IMR-90 (cell line): ENCODE results near the gene SLC66A3. TPM values are rescaled to one million over a fixed set of nuclear protein-coding genes. Genes with fewer than 3 reads are reported as not detected.

Experiments used
- ATAC-seq: fragments of 200-7000 bp; cut with Tn5 transposase; 2 replicates; pipeline ENCODE4 v1.9.1; 2020; ENCODE audit warnings: low read depth, mild to moderate bottlenecking, moderate library complexity
- BruUV-seq: library from RNA; stranded (reverse); fragments of 400-500 nt; replicated peaks from 2 replicates; lab custom pipeline; 2021; lab: Mats Ljungman, UMichigan
- CTCF ChIA-PET: fragments of 300-600 bp; formaldehyde crosslinking; extraction: SDS; loops from one replicate; lab custom pipeline; 2021; ENCODE audit warnings: antibody characterized with exemption; lab: Yijun Ruan, JAX
- POLR2A ChIA-PET: fragments of 300-600 bp; sonication (Branson Sonifier 250); formaldehyde crosslinking; loops from one replicate; lab custom pipeline; 2022; ENCODE audit warnings: antibody characterized with exemption; ENCODE audit not compliant: unreplicated experiment; lab: Charles Lee
- DNase-seq: peaks from one replicate; pipeline ENCODE4 v3.0.0; 2013
- H2AFZ ChIP-seq: replicated peaks from 2 replicates; pipeline ENCODE3; 2013; ENCODE audit warnings: low read length, mild to moderate bottlenecking; ENCODE audit not compliant: poor library complexity
- H2AK5ac ChIP-seq: 2 replicates; pipeline ENCODE4 v1.6.1; 2013; ENCODE audit warnings: low read depth, low read length, inconsistent platforms
- H2AK9ac ChIP-seq: replicated peaks from 2 replicates; pipeline ENCODE3; 2013; ENCODE audit warnings: mild to moderate bottlenecking, low read depth, low read length, moderate library complexity; ENCODE audit not compliant: poor library complexity
- H2BK120ac ChIP-seq: 2 replicates; pipeline ENCODE4 v1.6.1; 2013; ENCODE audit warnings: low read depth, low read length, inconsistent platforms
- H2BK15ac ChIP-seq: 3 replicates; pipeline ENCODE4 v1.6.1; 2013; ENCODE audit warnings: low read depth, low read length, inconsistent platforms
- H2BK20ac ChIP-seq: 2 replicates; pipeline ENCODE4 v1.6.1; 2013; ENCODE audit warnings: low read depth, mild to moderate bottlenecking, inconsistent platforms, low read length, moderate library complexity
- H2BK5ac ChIP-seq: 2 replicates; pipeline ENCODE4 v1.6.1; 2013; ENCODE audit warnings: mild to moderate bottlenecking, low read depth, low read length, inconsistent platforms; ENCODE audit not compliant: poor library complexity, severe bottlenecking
- H3K14ac ChIP-seq: replicated peaks from 2 replicates; pipeline ENCODE4 v1.6.1; 2013; ENCODE audit warnings: low read depth, low read length, inconsistent platforms
- H3K18ac ChIP-seq: 2 replicates; pipeline ENCODE4 v1.6.1; 2013; ENCODE audit warnings: low read depth, low read length, control low read depth
- H3K23ac ChIP-seq: 2 replicates; pipeline ENCODE4 v1.6.1; 2013; ENCODE audit warnings: low read depth, low read length, inconsistent platforms
- H3K27ac ChIP-seq: 2 replicates; pipeline ENCODE4 v1.5.1; 2013; ENCODE audit warnings: mild to moderate bottlenecking, control low read depth, low read length; ENCODE audit not compliant: insufficient read depth
- H3K27me3 ChIP-seq: 2 replicates; pipeline ENCODE4 v1.6.1; 2013; ENCODE audit warnings: low read length; ENCODE audit not compliant: control insufficient read depth, insufficient read depth
- H3K36me3 ChIP-seq: 2 replicates; pipeline ENCODE4 v1.6.1; 2013; ENCODE audit warnings: low read length, mixed read lengths; ENCODE audit not compliant: control insufficient read depth, insufficient read depth
- H3K4ac ChIP-seq: 2 replicates; pipeline ENCODE4 v1.6.1; 2013; ENCODE audit warnings: low read depth, low read length, inconsistent platforms
- H3K4me1 ChIP-seq: 2 replicates; pipeline ENCODE4 v1.6.1; 2013; ENCODE audit warnings: low read length, mixed read lengths; ENCODE audit not compliant: control insufficient read depth, insufficient read depth
- H3K4me2 ChIP-seq: 2 replicates; pipeline ENCODE4 v1.6.1; 2013; ENCODE audit warnings: low read depth, mild to moderate bottlenecking, control low read depth, low read length, moderate library complexity
- H3K4me3 ChIP-seq: 2 replicates; pipeline ENCODE4 v1.5.1; 2013; ENCODE audit warnings: low read depth, mild to moderate bottlenecking, control low read depth, low read length, moderate library complexity; ENCODE audit not compliant: insufficient read depth
- H3K56ac ChIP-seq: 2 replicates; pipeline ENCODE4 v1.6.1; 2013; ENCODE audit warnings: low read length, inconsistent platforms; ENCODE audit not compliant: insufficient read depth; ENCODE audit errors: extremely low read depth
- H3K79me1 ChIP-seq, 2 experiments: 2 replicates each; pipeline ENCODE4 v1.6.1; 2013; ENCODE audit warnings: low read length in 2 of 2, inconsistent platforms in 1 of 2, low read depth in 1 of 2
- H3K9ac ChIP-seq: 2 replicates; pipeline ENCODE4 v1.6.1; 2013; ENCODE audit warnings: low read depth, low read length, control low read depth
- H3K9me1 ChIP-seq: 2 replicates; pipeline ENCODE4 v1.6.1; 2013; ENCODE audit warnings: low read length, inconsistent platforms; ENCODE audit not compliant: insufficient read depth
- H3K9me3 ChIP-seq: 2 replicates; pipeline ENCODE4 v1.6.1; 2013; ENCODE audit warnings: low read length; ENCODE audit not compliant: control insufficient read depth, insufficient read depth
- H4K20me1 ChIP-seq: 2 replicates; pipeline ENCODE4 v1.6.1; 2013; ENCODE audit warnings: low read length, inconsistent platforms; ENCODE audit not compliant: insufficient read depth
- H4K5ac ChIP-seq: 2 replicates; pipeline ENCODE4 v1.6.1; 2013; ENCODE audit warnings: mild to moderate bottlenecking, low read depth, low read length, control low read depth
- H4K8ac ChIP-seq, 2 experiments: 2 replicates each; pipeline ENCODE4 v1.6.1; 2013; ENCODE audit warnings: low read depth in 2 of 2, low read length in 2 of 2, control low read depth in 1 of 2, inconsistent platforms in 1 of 2
- H4K91ac ChIP-seq: 2 replicates; pipeline ENCODE4 v1.6.1; 2013; ENCODE audit warnings: low read depth, low read length, inconsistent platforms; ENCODE audit not compliant: insufficient read depth
- BHLHE40 ChIP-seq: fragments of 150-350 bp; IDR thresholded peaks from 2 replicates; pipeline ENCODE4 v1.6.1; 2016; ENCODE audit warnings: mild to moderate bottlenecking, low read depth, low read length
- CEBPB ChIP-seq: IDR thresholded peaks from 2 replicates; pipeline ENCODE4 v1.6.1; 2012; ENCODE audit warnings: low read depth, low read length, improper control_type of control experiment
- CHD1 ChIP-seq: IDR thresholded peaks from 2 replicates; pipeline ENCODE4 v1.6.1; 2012; ENCODE audit warnings: low read depth, low read length, improper control_type of control experiment
- CTCF ChIP-seq: conservative IDR thresholded peaks from 2 replicates; pipeline ENCODE4 v1.5.1; 2012; ENCODE audit warnings: mild to moderate bottlenecking, low read depth, low read length, improper control_type of control experiment
- ELK1 ChIP-seq: fragments of 150-350 bp; IDR thresholded peaks from 2 replicates; pipeline ENCODE4 v1.6.1; 2016; ENCODE audit warnings: low read depth, mild to moderate bottlenecking, low read length, moderate library complexity, borderline replicate concordance
- FOS ChIP-seq: fragments of 150-350 bp; IDR thresholded peaks from 2 replicates; pipeline ENCODE4 v1.6.1; 2016; ENCODE audit warnings: low read depth, low read length
- MAFK ChIP-seq: IDR thresholded peaks from 2 replicates; pipeline ENCODE4 v1.6.1; 2012; ENCODE audit warnings: low read depth, low read length, improper control_type of control experiment
- MAZ ChIP-seq: IDR thresholded peaks from 2 replicates; pipeline ENCODE4 v1.6.1; 2012; ENCODE audit warnings: low read depth, mild to moderate bottlenecking, low read length, improper control_type of control experiment, moderate library complexity, borderline replicate concordance
- MXI1 ChIP-seq: IDR thresholded peaks from 2 replicates; pipeline ENCODE4 v1.6.1; 2012; ENCODE audit warnings: low read depth, mild to moderate bottlenecking, low read length, moderate library complexity, borderline replicate concordance
- NFE2L2 ChIP-seq: fragments of 150-350 bp; IDR thresholded peaks from 2 replicates; pipeline ENCODE4 v1.6.1; 2016; ENCODE audit warnings: low read depth, mild to moderate bottlenecking, low read length
- POLR2A ChIP-seq: IDR thresholded peaks from 2 replicates; pipeline ENCODE4 v1.6.1; 2012; ENCODE audit warnings: mild to moderate bottlenecking, low read depth, low read length
- RAD21 ChIP-seq: IDR thresholded peaks from 2 replicates; pipeline ENCODE4 v1.6.1; 2012; ENCODE audit warnings: low read length, improper control_type of control experiment
- RCOR1 ChIP-seq: IDR thresholded peaks from 2 replicates; pipeline ENCODE4 v1.6.1; 2012; ENCODE audit warnings: mild to moderate bottlenecking, low read length, improper control_type of control experiment; ENCODE audit not compliant: insufficient replicate concordance
- RFX5 ChIP-seq: IDR thresholded peaks from 2 replicates; pipeline ENCODE4 v1.8.0; 2012; ENCODE audit warnings: low read depth, mild to moderate bottlenecking, low read length, moderate library complexity
- SMC3 ChIP-seq: fragments of 150-350 bp; IDR thresholded peaks from 2 replicates; pipeline ENCODE4 v1.6.1; 2016; ENCODE audit warnings: low read depth, mild to moderate bottlenecking, antibody characterized with exemption, low read length, moderate library complexity
- USF2 ChIP-seq: fragments of 150-350 bp; IDR thresholded peaks from 2 replicates; pipeline ENCODE4 v1.6.1; 2017; ENCODE audit warnings: mild to moderate bottlenecking, antibody characterized with exemption, low read length, low read depth
- WGBS, 2 experiments: methylation state at CpG; one replicate each; pipeline versions ENCODE4 v1.1.5 to v1.1.7; 2013; ENCODE audit warnings: missing lambda C conversion rate in 2 of 2; ENCODE audit not compliant: insufficient read length in 1 of 2; ENCODE audit errors: extremely low coverage in 2 of 2; 5-methylcytosine and 5-hydroxymethylcytosine counted together
- dilution Hi-C: fragments of 300-500 bp; cut with HindIII; formaldehyde crosslinking; loops from one replicate; pipeline ENCODE4 v1.14.3; 2018; ENCODE audit warnings: low sequenced_read_pairs; ENCODE audit not compliant: unreplicated experiment
- in situ Hi-C: fragments of 300-500 bp; cut with MboI; formaldehyde crosslinking; loops from 3 replicates; pipeline ENCODE4 v1.14.3; 2019; ENCODE audit warnings: low sequenced_read_pairs, inconsistent platforms, mixed read lengths
- intact Hi-C: fragments of 100-400 bp; cut with micrococcal nuclease; formaldehyde crosslinking; loops from 2 replicates; pipeline ENCODE4 v1.10.0; 2022
- polyA plus RNA-seq, 3 experiments: library from polyadenylated mRNA; depleted of rRNA; stranded (reverse); fragments of >200 nt; gene quantifications; 2 replicates each; pipeline ENCODE4 v1.2.3, GENCODE V29; 2012; ENCODE audit warnings: low replicate concordance in 1 of 3
- total RNA-seq: library from RNA; depleted of rRNA; stranded (reverse); fragments of >200 nt; gene quantifications from 2 replicates; pipeline ENCODE4 v1.2.3, GENCODE V29; 2012

SLC66A3 gene
- total and polyA plus RNA-seq, 2 of the 4 experiments (the other 2 are of a cell fraction), result 18.1 to 25.2 TPM

- Histone ChIP-seq H4K20me1 (no peaks in the 10 kb centered on the region; the same call in 1 of the 2 replicates), H3K36me3 (peaks cover 8% of the 10 kb centered on the region), H3K18ac (no peak overlapping the region), H2AK5ac (no peak overlapping the region), H3K27ac (no peak overlapping the region), H3K4me2 (no peak overlapping the region), H3K56ac (no peak overlapping the region), H2BK15ac (no peak overlapping the region), H2BK20ac (no peak overlapping the region), H3K4me1 (peaks cover 2% of the 10 kb centered on the region; the same call in 1 of the 2 replicates), H4K91ac (no peak overlapping the region), H3K79me1 (peaks cover 8 to 11% of the 10 kb centered on the region in 2 experiments), H2BK120ac (no peak overlapping the region), H3K9me3 (no peaks in the 10 kb centered on the region), H2AK9ac (no peak overlapping the region), H4K8ac (no peak overlapping the region), H3K4me3 (no peak overlapping the region), H3K23ac (no peak overlapping the region), H3K4ac (no peak overlapping the region), H3K9ac (no peak overlapping the region), H3K9me1 (no peaks in the 10 kb centered on the region; the same call in 1 of the 2 replicates), H3K14ac (no peak overlapping the region), H2BK5ac (no peak overlapping the region), H2AFZ (no peak overlapping the region), H3K27me3 (no peaks in the 10 kb centered on the region), H4K5ac (no peak overlapping the region)
- no TSS peak for BruUV-seq
- DNase-seq (no peak), ATAC-seq (no peak)
- ChIA-PET POLR2A (interaction anchor here (0.8 kb wide), 1 partner anchor 192 kb away, joined by 3 read pairs; no protein-coding TSS in a partner anchor), CTCF (no interaction called here)
- in situ Hi-C loops, result no loop called here
- no CpG with 5 or more reads among the region's 2 CpGs for WGBS, 2 experiments
- intact Hi-C loops, result no loop called here
- no peak for TF ChIP-seq SMC3
- TF ChIP-seq BHLHE40, result no peak
- no peak for TF ChIP-seq NFE2L2
- no peak for TF ChIP-seq MXI1
- TF ChIP-seq CHD1, result no peak
- no peak for TF ChIP-seq RFX5
- TF ChIP-seq RAD21, result no peak
- no peak for TF ChIP-seq FOS
- no peak for TF ChIP-seq CEBPB
- TF ChIP-seq RCOR1, result no peak
- TF ChIP-seq POLR2A, result no peak
- no peak for TF ChIP-seq CTCF
- TF ChIP-seq USF2, result no peak
- no peak for TF ChIP-seq MAZ
- TF ChIP-seq MAFK, result no peak
- TF ChIP-seq ELK1, result no peak
- dilution Hi-C loops, result no loop called here
Observed at GRCh38 chr2:11182951-11183350, 27.7 kb downstream of the SLC66A3 start.
